Endothelial cell of umbilical vein (primary cell): ENCODE results near the gene MCC. TPM values are rescaled to one million over a fixed set of nuclear protein-coding genes. Genes with fewer than 3 reads are reported as not detected.
A peak's percentile ranks its signal among the peaks of the same experiment; 100 is the strongest.

Experiments
- BruUV-seq: library from RNA; stranded (reverse); fragments of 400-500 nt; replicated peaks from 2 replicates; lab custom pipeline; 2021; lab: Mats Ljungman, UMichigan
- CTCF ChIA-PET: fragments of 300-600, 350-600 bp; sonication (Branson Sonifier 250); formaldehyde crosslinking; loops from one replicate; lab custom pipeline; 2021; ENCODE audit warnings: antibody characterized with exemption, inconsistent platforms; lab: Charles Lee
- POLR2A ChIA-PET: fragments of 300-600, 350-600 bp; sonication (Branson Sonifier 250); formaldehyde crosslinking; loops from one replicate; lab custom pipeline; 2021; ENCODE audit warnings: antibody characterized with exemption, inconsistent platforms; lab: Charles Lee
- DNase-seq: peaks from one replicate; pipeline ENCODE4 v3.0.0-alpha.2; 2011; ENCODE audit warnings: low read depth, low spot score
- FAIRE-seq: peaks from 2 replicates; lab custom pipeline; 2011; peaks lifted over from hg19 to GRCh38; lab: Jason Lieb, UNC
- H2AFZ ChIP-seq: 2 replicates; pipeline ENCODE4 v1.6.0; 2012; ENCODE audit warnings: low read depth, low read length, control low read depth, inconsistent platforms
- H3K27ac ChIP-seq: 2 replicates; pipeline ENCODE4 v1.5.1; 2011; ENCODE audit warnings: low read depth, mild to moderate bottlenecking, control low read depth, low read length, moderate library complexity; ENCODE audit not compliant: insufficient read depth
- H3K27me3 ChIP-seq, 2 experiments: 2 replicates each; pipeline versions ENCODE4 v1.6.0 to v1.6.1; 2011; ENCODE audit warnings: low read length in 2 of 2, mixed read lengths in 1 of 2; ENCODE audit not compliant: control insufficient read depth in 2 of 2, insufficient read depth in 2 of 2
- H3K36me3 ChIP-seq, 2 experiments: 2 replicates in 1 of 2; 3 replicates in 1 of 2; pipeline ENCODE4 v1.5.1; 2011; ENCODE audit warnings: low read length in 2 of 2, mild to moderate bottlenecking in 1 of 2, moderate library complexity in 1 of 2; ENCODE audit not compliant: control insufficient read depth in 2 of 2, insufficient read depth in 2 of 2; ENCODE audit errors: extremely low read depth in 1 of 2
- H3K4me1 ChIP-seq: 3 replicates; pipeline ENCODE4 v1.5.1; 2011; ENCODE audit warnings: mild to moderate bottlenecking, low read length; ENCODE audit not compliant: control insufficient read depth, insufficient read depth; ENCODE audit errors: extremely low read depth
- H3K4me2 ChIP-seq: 2 replicates; pipeline ENCODE4 v1.6.1; 2011; ENCODE audit warnings: low read length, control low read depth, mixed read lengths; ENCODE audit not compliant: insufficient read depth
- H3K4me3 ChIP-seq, 3 experiments: fragments of 200-600 bp in 1 of 3; sonication (generic), shearing (Covaris generic) in 1 of 3; replicated peaks in 1 of 3; 2 replicates each; pipeline ENCODE4 v1.5.1; 2011 to 2016; ENCODE audit warnings: control low read depth in 3 of 3, low read length in 3 of 3, mild to moderate bottlenecking in 2 of 3, inconsistent platforms in 1 of 3, low read depth in 1 of 3, moderate library complexity in 1 of 3; ENCODE audit not compliant: insufficient read depth in 1 of 3
- H3K79me2 ChIP-seq: 2 replicates; pipeline ENCODE4 v1.6.0; 2012; ENCODE audit warnings: low read length, inconsistent platforms; ENCODE audit not compliant: control insufficient read depth, insufficient read depth
- H3K9ac ChIP-seq: replicated peaks from 2 replicates; pipeline ENCODE3; 2011; ENCODE audit warnings: low read length, control low read depth; ENCODE audit not compliant: insufficient read depth; ENCODE audit errors: extremely low read depth
- H3K9me1 ChIP-seq: replicated peaks from 3 replicates; pipeline ENCODE4 v1.6.0; 2011; ENCODE audit warnings: mild to moderate bottlenecking, low read length; ENCODE audit not compliant: control insufficient read depth, insufficient read depth; ENCODE audit errors: extremely low read depth
- H3K9me3 ChIP-seq: replicated peaks from 2 replicates; pipeline ENCODE4 v1.5.1; 2012; ENCODE audit warnings: low read length, inconsistent platforms; ENCODE audit not compliant: control insufficient read depth, insufficient read depth
- H4K20me1 ChIP-seq: replicated peaks from 2 replicates; pipeline ENCODE3; 2011; ENCODE audit warnings: mild to moderate bottlenecking, low read length; ENCODE audit not compliant: control insufficient read depth, insufficient read depth; ENCODE audit errors: extremely low read depth
- CTCF ChIP-seq, 2 donors: IDR thresholded peaks; 1 replicate in 1 of 2; 2 replicates in 1 of 2; pipeline ENCODE4 v1.5.1; 2011; ENCODE audit warnings: low read length in 2 of 2, mild to moderate bottlenecking in 2 of 2, moderate library complexity in 2 of 2, control low read depth in 1 of 2, inconsistent platforms in 1 of 2, low read depth in 1 of 2; ENCODE audit not compliant: insufficient read depth in 1 of 2; ENCODE audit errors: extremely low read depth in 1 of 2
- EZH2 ChIP-seq: IDR thresholded peaks from 2 replicates; pipeline ENCODE4 v1.6.1; 2012; ENCODE audit warnings: borderline replicate concordance, low read depth, mild to moderate bottlenecking, moderate library complexity, low read length, inconsistent platforms; ENCODE audit not compliant: severe bottlenecking
- FOS ChIP-seq: IDR thresholded peaks from 2 replicates; pipeline ENCODE4 v1.6.1; 2011; ENCODE audit warnings: mild to moderate bottlenecking, low read length, moderate library complexity, borderline replicate concordance; ENCODE audit not compliant: insufficient read depth
- GATA2 ChIP-seq: IDR thresholded peaks from 2 replicates; pipeline ENCODE4 v1.7.0; 2011; ENCODE audit warnings: low read depth, mild to moderate bottlenecking, moderate library complexity, mixed read lengths, low read length; ENCODE audit not compliant: insufficient read length, insufficient read depth
- JUN ChIP-seq: IDR thresholded peaks from 2 replicates; pipeline ENCODE4 v1.6.1; 2011; ENCODE audit warnings: borderline replicate concordance, low read depth; ENCODE audit not compliant: insufficient read length, insufficient read depth
- MAX ChIP-seq: IDR thresholded peaks from 2 replicates; pipeline ENCODE4 v1.6.1; 2011; ENCODE audit not compliant: insufficient read depth, insufficient read length
- MYC ChIP-seq: IDR thresholded peaks from one replicate; pipeline ENCODE4 v1.6.1; 2011; ENCODE audit warnings: mild to moderate bottlenecking, low read depth, low read length
- POLR2A ChIP-seq: IDR thresholded peaks from 2 replicates; pipeline ENCODE4 v1.6.1; 2012; ENCODE audit warnings: low read depth, mild to moderate bottlenecking, control low read depth, low read length
- POLR2AphosphoS5 ChIP-seq: IDR thresholded peaks from 2 replicates; pipeline ENCODE4 v1.6.1; 2012; ENCODE audit warnings: low read depth, mild to moderate bottlenecking, control low read depth, low read length, moderate library complexity; ENCODE audit not compliant: insufficient read depth
- dilution Hi-C: fragments of 300-500 bp; cut with MboI; formaldehyde crosslinking; loops from one replicate; pipeline ENCODE4 v1.15.0; 2019; ENCODE audit warnings: low sequenced_read_pairs; ENCODE audit not compliant: extremely low pct_ligation_motif_present
- intact Hi-C: fragments of 100-400 bp; cut with micrococcal nuclease; formaldehyde crosslinking; loops from one replicate; pipeline ENCODE4 v1.10.0; 2022
- polyA plus RNA-seq, 4 experiments: library from polyadenylated mRNA; depleted of rRNA in 3 of 4; stranded (reverse) in 3 of 4; unstranded in 1 of 4; fragments of >200 nt; gene quantifications; 2 replicates each; pipeline versions ENCODE4 v1.2.1 to v1.2.3, GENCODE V29; 2011 to 2012; ENCODE audit warnings: missing spikeins in 1 of 4
- total RNA-seq: library from RNA; stranded (reverse); gene quantifications from 2 replicates; pipeline ENCODE4 v1.2.3, GENCODE V29; 2021

MCC gene
- total and polyA plus RNA-seq, 2 donors (not counting 3 experiments of a cell fraction or from before 2014, with no cell fraction given) = 6.9 to 27.5 TPM

GRCh38 chr5:113169720-113170119 is 318.5 kb downstream of the MCC start:
- no TSS peak for BruUV-seq
- Histone ChIP-seq H3K9me3 (no peaks in the 10 kb centered on the region), H3K36me3 (no peaks in the 10 kb centered on the region), H3K79me2 (no peaks in the 10 kb centered on the region), H3K4me3 (no peak overlapping the region), H2AFZ (no peak overlapping the region), H4K20me1 (peaks cover 2% of the 10 kb centered on the region), H3K4me1 (peaks cover 13% of the 10 kb centered on the region), H3K9me1 (no peaks in the 10 kb centered on the region), H3K27me3 (no peaks in the 10 kb centered on the region), H3K4me2 (no peak overlapping the region), H3K27ac (no peak overlapping the region), H3K9ac (no peak overlapping the region)
- dilution Hi-C loops = no loop called here
- DNase-seq (no peak), FAIRE-seq (peak; percentile 12)
- POLR2A ChIA-PET = no interaction called here
- intact Hi-C loops = no loop called here
- CTCF ChIA-PET = interaction anchor here (0.7 to 1.3 kb wide), 4 partner anchors 10 to 49 kb away, joined by 3 read pairs; no protein-coding TSS in a partner anchor
- no peak for TF ChIP-seq CTCF (IDR thresholded peaks at IDR 0.05; ENCODE audit: extremely low read depth in 1 of 2, insufficient read depth in 1 of 2, low read depth in 1 of 2, low read length in 2 of 2)

- DNase-seq = no peak
- dilution Hi-C loops (no loop called here), intact Hi-C loops (no loop called here)
- FAIRE-seq = no peak
- ChIA-PET POLR2A (no interaction called here), CTCF (interaction anchor here (1.5 kb wide), 1 partner anchor 343 kb away, joined by 4 read pairs; no protein-coding TSS in a partner anchor)
- Histone ChIP-seq H3K9me1 (no peaks in the 10 kb centered on the region), H3K9me3 (no peaks in the 10 kb centered on the region), H3K36me3 (no peaks in the 10 kb centered on the region), H3K4me3 (no peak overlapping the region), H3K27me3 (no peaks in the 10 kb centered on the region), H2AFZ (no peak overlapping the region), H3K9ac (no peak overlapping the region), H4K20me1 (peaks cover 2% of the 10 kb centered on the region), H3K79me2 (no peaks in the 10 kb centered on the region), H3K4me2 (no peak overlapping the region), H3K27ac (no peak overlapping the region), H3K4me1 (peaks cover 29% of the 10 kb centered on the region)
- TF ChIP-seq POLR2A (no peak), POLR2AphosphoS5 (no peak), MYC (no peak), JUN (no peak), FOS (no peak), GATA2 (no peak), MAX (no peak), EZH2 (no peak), CTCF (IDR thresholded peaks at IDR 0.05; ENCODE audit: extremely low read depth in 1 of 2, insufficient read depth in 1 of 2, low read depth in 1 of 2, low read length in 2 of 2) (no peak)
- no TSS peak for BruUV-seq
These were observed 320.3 kb downstream of the MCC start for GRCh38 chr5:113167985-113168384.
